HepG2 (cell line): ENCODE measurements around the gene P3H3. TPM values are rescaled to one million over a fixed set of nuclear protein-coding genes. Genes with fewer than 3 reads are reported as not detected.

ENCODE experiments used
- AGO1 ChIP-seq: fragments of 200-400 bp; formaldehyde crosslinking; IDR thresholded peaks from 2 replicates; pipeline ENCODE4 v1.6.1; 2017; ENCODE audit warnings: mild to moderate bottlenecking, low read depth, low read length, moderate library complexity; ENCODE audit not compliant: poor library complexity, severe bottlenecking
- ARID4A ChIP-seq: sonication (generic); formaldehyde crosslinking; IDR thresholded peaks from 2 replicates; pipeline ENCODE4 v1.5.0; 2020; ENCODE audit warnings: mild to moderate bottlenecking, missing genetic modification reagents, borderline replicate concordance
- DNMT3B ChIP-seq: conservative IDR thresholded peaks from 2 replicates; pipeline ENCODE4 v1.6.1; 2016; ENCODE audit warnings: missing biosample characterization, control low read depth
- HES4 ChIP-seq: sonication (generic); formaldehyde crosslinking; IDR thresholded peaks from 2 replicates; pipeline ENCODE4 v1.9.0; 2021; ENCODE audit warnings: mild to moderate bottlenecking, missing genetic modification reagents, borderline replicate concordance
- HIVEP1 ChIP-seq: sonication (generic); formaldehyde crosslinking; IDR thresholded peaks from 2 replicates; pipeline ENCODE4 v1.4.0; 2020; ENCODE audit warnings: mild to moderate bottlenecking, missing genetic modification reagents
- HNRNPK ChIP-seq: fragments of 200-400 bp; formaldehyde crosslinking; IDR thresholded peaks from 2 replicates; pipeline ENCODE4 v1.6.1; 2018; ENCODE audit warnings: low read length, low read depth, moderate library complexity, mild to moderate bottlenecking; ENCODE audit not compliant: poor library complexity, severe bottlenecking
- MED1 ChIP-seq: sonication (generic); formaldehyde crosslinking; IDR thresholded peaks from 2 replicates; pipeline ENCODE4 v1.4.0; 2020; ENCODE audit warnings: missing genetic modification reagents
- NCOR1 ChIP-seq: fragments of 200-600 bp; sonication (generic); IDR thresholded peaks from 2 replicates; pipeline ENCODE4 v1.7.0; 2017; ENCODE audit warnings: antibody characterized with exemption, low read length, borderline replicate concordance
- POLR2AphosphoS5 ChIP-seq: IDR thresholded peaks from 2 replicates; pipeline ENCODE4 v1.6.1; 2012; ENCODE audit warnings: low read depth, low read length
- RXRB ChIP-seq: IDR thresholded peaks from 2 replicates; pipeline ENCODE4 v1.6.1; 2016; ENCODE audit warnings: borderline replicate concordance, missing genetic modification reagents, missing compliant biosample characterization
- SMARCC2 ChIP-seq: fragments of 450-650 bp; IDR thresholded peaks from 2 replicates; pipeline ENCODE4 v1.6.1; 2017; ENCODE audit warnings: antibody characterized with exemption, mild to moderate bottlenecking
- TIGD3 ChIP-seq: sonication (generic); formaldehyde crosslinking; IDR thresholded peaks from 2 replicates; pipeline ENCODE4 v1.5.1; 2020; ENCODE audit warnings: mild to moderate bottlenecking, missing genetic modification reagents, borderline replicate concordance
- ZBTB1 ChIP-seq: sonication (generic); formaldehyde crosslinking; IDR thresholded peaks from 2 replicates; pipeline ENCODE4 v1.4.0; 2020; ENCODE audit warnings: missing genetic modification reagents, borderline replicate concordance
- ZBTB26 ChIP-seq: IDR thresholded peaks from 2 replicates; pipeline ENCODE4 v1.6.1; 2016; ENCODE audit warnings: missing compliant biosample characterization, missing genetic modification reagents, borderline replicate concordance
- ZNF30 ChIP-seq: sonication (generic); formaldehyde crosslinking; IDR thresholded peaks from 2 replicates; pipeline ENCODE4 v1.5.0; 2020; ENCODE audit warnings: mild to moderate bottlenecking, missing genetic modification reagents
- ZNF414 ChIP-seq: sonication (generic); formaldehyde crosslinking; IDR thresholded peaks from 2 replicates; pipeline ENCODE4 v1.5.0; 2020; ENCODE audit warnings: missing genetic modification reagents
- ZNF503 ChIP-seq: sonication (generic); formaldehyde crosslinking; IDR thresholded peaks from 2 replicates; pipeline ENCODE4 v1.4.0; 2020; ENCODE audit warnings: missing genetic modification reagents
- ZNF577 ChIP-seq: sonication (generic); formaldehyde crosslinking; IDR thresholded peaks from 2 replicates; pipeline ENCODE4 v1.4.0; 2020; ENCODE audit warnings: mild to moderate bottlenecking, low read depth, missing genetic modification reagents, borderline replicate concordance
- polyA plus RNA-seq, 8 experiments: library from polyadenylated mRNA; depleted of rRNA in 3 of 8; stranded (reverse) in 7 of 8; unstranded in 1 of 8; fragments of >200 nt; fragmentation: Illumina TruSeq in 4 of 8; extraction: Trizol in 4 of 8; gene quantifications; 2 replicates each; pipeline versions ENCODE4 v1.2.1 to v1.2.3, GENCODE V29; 2011 to 2016; ENCODE audit warnings: low read depth in 4 of 8, missing spikeins in 1 of 8, mixed read lengths in 1 of 8; ENCODE audit not compliant: insufficient read depth in 1 of 8
- total RNA-seq, 5 experiments: library from RNA; depleted of rRNA; stranded (reverse); fragments of >200 nt; fragmentation: Illumina TruSeq; extraction: Trizol; gene quantifications; 2 replicates each; pipeline ENCODE4 v1.2.3, GENCODE V29; 2016; ENCODE audit warnings: low read depth in 1 of 5
- TF ChIP-seq, protein P1 (sequence below): sonication (generic); formaldehyde crosslinking; IDR thresholded peaks from 2 replicates; pipeline ENCODE4 v1.4.0; 2020; ENCODE audit warnings: missing genetic modification reagents

Gene P3H3
- total and polyA plus RNA-seq, 2 of the 13 experiments (the other 11 are each of a cell fraction or from before 2014, with no cell fraction given): 20.1 to 20.5 TPM

DNA sequence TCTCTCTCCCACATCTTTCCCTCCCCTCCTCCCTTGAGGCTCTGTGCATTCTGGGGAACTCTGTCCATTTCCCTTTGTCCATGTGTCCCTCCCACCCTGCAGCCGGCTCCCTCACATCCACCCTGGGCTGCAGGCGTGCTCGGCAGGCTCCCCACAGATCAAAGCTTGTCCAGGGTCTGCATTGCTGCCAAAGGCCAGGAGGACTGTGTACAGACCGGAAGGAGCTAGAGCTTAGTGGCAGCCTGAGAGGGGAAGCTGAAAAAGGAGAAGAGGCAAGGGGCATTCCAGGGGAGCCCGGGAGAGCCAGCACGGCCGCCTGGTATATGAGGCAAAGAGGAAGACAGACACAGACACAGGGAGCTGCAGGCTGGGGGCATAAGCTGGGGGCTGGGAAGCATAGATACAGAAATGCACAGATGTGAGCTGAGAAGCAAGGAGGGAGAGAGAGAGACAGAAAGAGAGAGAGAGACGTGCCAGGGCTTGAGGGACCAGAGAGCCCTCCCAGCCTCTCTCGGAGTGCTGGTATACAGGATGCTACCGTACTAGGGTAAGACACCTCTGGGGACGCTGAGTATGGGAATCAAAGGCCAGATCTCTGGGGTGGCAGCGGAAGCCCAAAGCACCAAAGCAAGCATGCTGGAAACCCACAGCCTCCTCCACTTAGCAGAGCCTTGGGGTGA, 35.5 kb upstream of the P3H3 start (continued):
- no peak for TF ChIP-seq ZNF414
- no peak for TF ChIP-seq HNRNPK
- TF ChIP-seq AGO1: no peak
- no peak for TF ChIP-seq HES4
- TF ChIP-seq ZNF30: no peak
- TF ChIP-seq, protein P1, sequence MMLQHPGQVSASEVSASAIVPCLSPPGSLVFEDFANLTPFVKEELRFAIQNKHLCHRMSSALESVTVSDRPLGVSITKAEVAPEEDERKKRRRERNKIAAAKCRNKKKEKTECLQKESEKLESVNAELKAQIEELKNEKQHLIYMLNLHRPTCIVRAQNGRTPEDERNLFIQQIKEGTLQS (CRISPR knock-in tag): no peak
- peak; percentile 31; the same call in 1 of the 2 replicates for TF ChIP-seq ZNF503
- TF ChIP-seq ZNF577: no peak
- TF ChIP-seq RXRB (CRISPR knock-in tag): peak; percentile 87
- peak; percentile 90 for TF ChIP-seq MED1
- no peak for TF ChIP-seq TIGD3 (CRISPR knock-in tag)
- peak; percentile 51; the same call in 1 of the 2 replicates for TF ChIP-seq NCOR1
- TF ChIP-seq SMARCC2: no peak
- no peak for TF ChIP-seq DNMT3B (CRISPR knock-in tag)
- peak; percentile 65 for TF ChIP-seq POLR2AphosphoS5
- peak; percentile 29; the same call in 1 of the 2 replicates for TF ChIP-seq HIVEP1 (CRISPR knock-in tag)
- peak; percentile 55; the same call in 1 of the 2 replicates for TF ChIP-seq ARID4A (CRISPR knock-in tag)
- peak; percentile 59; the same call in 1 of the 2 replicates for TF ChIP-seq ZBTB26
- TF ChIP-seq ZBTB1 (CRISPR knock-in tag): no peak
